Measurements from ENCODE around the gene EFL1. TPM values are rescaled to one million over a fixed set of nuclear protein-coding genes. Genes with fewer than 3 reads are reported as not detected.

The EFL1 gene
- total RNA-seq, 5 donors from 2014 or later (not counting 1 experiment from before 2014, with no cell fraction given) = 16.5 to 22.0 (median 20.1) TPM

DNA sequence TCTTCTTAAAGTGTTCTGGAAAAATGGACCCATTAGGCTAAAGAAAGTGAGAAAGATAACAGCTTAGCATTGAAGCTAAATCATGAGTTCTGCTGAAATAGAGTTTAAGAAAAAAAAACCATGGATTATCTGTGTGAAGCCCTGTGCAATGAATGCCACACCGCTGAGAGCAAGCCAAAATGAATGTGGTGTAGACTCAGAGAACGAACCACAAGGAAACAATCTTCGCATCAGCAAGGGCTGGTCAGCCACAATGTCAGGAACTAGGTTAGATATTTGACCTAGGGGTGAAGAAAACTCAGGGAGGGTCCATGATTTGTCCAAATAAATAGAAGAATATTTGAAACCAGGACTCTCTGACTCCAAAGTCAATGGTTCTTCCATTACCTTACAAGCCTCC lies 125.3 kb downstream of the EFL1 start:
- Histone ChIP-seq H3K4me3 (ENCODE audit: control insufficient read depth in 1 of 2, extremely low read depth in 1 of 2, low read length in 1 of 2) (no peak overlapping the region), H3K36me3 (ENCODE audit: control insufficient read depth in 2 of 2, extremely low read depth in 1 of 2, insufficient read depth in 1 of 2, low read length in 1 of 2) (peaks cover 13 to 31% of the 10 kb centered on the region in 2 donors), H3K9me3 (no peaks in the 10 kb centered on the region), H3K27ac (ENCODE audit: low read length) (no peak overlapping the region), H3K4me1 (ENCODE audit: control insufficient read depth in 1 of 2, extremely low read depth in 1 of 2, insufficient read depth in 2 of 2, low read length in 2 of 2) (no peaks in the 10 kb centered on the region), H3K27me3 (replicated peaks in 1 of 2; ENCODE audit: control insufficient read depth in 2 of 2, extremely low read depth in 1 of 2, insufficient read depth in 2 of 2, low read length in 1 of 2) (no peaks in the 10 kb centered on the region)
- H3K36me3 Mint-ChIP-seq = peaks cover 55% of the 10 kb centered on the region
- no peak overlapping the region for H3K4me3 Mint-ChIP-seq
- H3K27me3 Mint-ChIP-seq = no peaks in the 10 kb centered on the region
- no peaks in the 10 kb centered on the region for H3K9me3 Mint-ChIP-seq
- 100% methylated on average over 1 of the region's 3 CpGs for WGBS (ENCODE audit: insufficient coverage)
- ChIA-PET POLR2A (no interaction called here), CTCF (interaction anchor here in 1 of 2 donors (0.5 kb wide), 1 partner anchor 13 kb away, joined by 3 read pairs; no protein-coding TSS in a partner anchor)
- ATAC-seq (replicated peaks in 1 of 4) (no peak), DNase-seq (no peak)
- H3K4me1 Mint-ChIP-seq = peaks cover 7 to 15% (median 9%) of the 10 kb centered on the region in 3 donors
- no peak overlapping the region for H3K27ac Mint-ChIP-seq

DNA sequence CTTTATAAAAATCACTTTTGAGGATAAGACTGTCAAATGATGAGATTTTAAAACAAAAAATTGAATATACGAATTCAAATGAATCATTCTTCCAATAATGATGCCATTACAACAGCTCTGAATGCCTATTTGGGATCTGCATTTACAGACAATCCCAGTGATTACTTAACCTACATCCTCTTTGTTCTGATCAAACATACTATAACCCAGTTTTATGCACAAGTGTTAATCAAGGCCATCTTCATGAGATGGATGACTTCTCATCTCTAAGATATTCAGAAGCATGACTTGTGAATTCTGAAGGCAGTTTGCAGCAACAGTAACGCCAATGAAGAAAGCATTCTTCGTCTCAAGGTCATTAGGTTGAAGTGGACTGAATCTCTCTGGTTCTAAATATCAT lies 126.4 kb downstream of the EFL1 start:
- no peaks in the 10 kb centered on the region for H3K27me3 Mint-ChIP-seq
- H3K36me3 ChIP-seq (ENCODE audit: control insufficient read depth in 2 of 2, extremely low read depth in 1 of 2, insufficient read depth in 1 of 2, low read length in 1 of 2) = peaks cover 13 to 27% of the 10 kb centered on the region in 2 donors
- CTCF ChIA-PET = interaction anchor here in 1 of 2 donors (0.6 kb wide), 1 partner anchor 8 kb away, joined by 3 read pairs; no protein-coding TSS in a partner anchor
- no peak overlapping the region for H3K4me3 Mint-ChIP-seq
- no peak overlapping the region for H3K27ac Mint-ChIP-seq
- ATAC-seq (replicated peaks in 1 of 4) (no peak), DNase-seq (no peak)
- H3K27ac ChIP-seq (ENCODE audit: low read length) = no peak overlapping the region
- no peaks in the 10 kb centered on the region for H3K4me1 ChIP-seq (ENCODE audit: control insufficient read depth in 1 of 2, extremely low read depth in 1 of 2, insufficient read depth in 2 of 2, low read length in 2 of 2)
- POLR2A ChIA-PET = no interaction called here
- H3K9me3 ChIP-seq = no peaks in the 10 kb centered on the region
- no peaks in the 10 kb centered on the region for H3K27me3 ChIP-seq (replicated peaks in 1 of 2; ENCODE audit: control insufficient read depth in 2 of 2, extremely low read depth in 1 of 2, insufficient read depth in 2 of 2, low read length in 1 of 2)
- no CpG with 5 or more reads among the region's 3 CpGs for WGBS (ENCODE audit: insufficient coverage)
- H3K4me1 Mint-ChIP-seq = peaks cover 7 to 15% (median 9%) of the 10 kb centered on the region in 3 donors
- peaks cover 59% of the 10 kb centered on the region for H3K36me3 Mint-ChIP-seq
- no peak overlapping the region for H3K4me3 ChIP-seq (ENCODE audit: control insufficient read depth in 1 of 2, extremely low read depth in 1 of 2, low read length in 1 of 2)
- H3K9me3 Mint-ChIP-seq = no peaks in the 10 kb centered on the region

DNA sequence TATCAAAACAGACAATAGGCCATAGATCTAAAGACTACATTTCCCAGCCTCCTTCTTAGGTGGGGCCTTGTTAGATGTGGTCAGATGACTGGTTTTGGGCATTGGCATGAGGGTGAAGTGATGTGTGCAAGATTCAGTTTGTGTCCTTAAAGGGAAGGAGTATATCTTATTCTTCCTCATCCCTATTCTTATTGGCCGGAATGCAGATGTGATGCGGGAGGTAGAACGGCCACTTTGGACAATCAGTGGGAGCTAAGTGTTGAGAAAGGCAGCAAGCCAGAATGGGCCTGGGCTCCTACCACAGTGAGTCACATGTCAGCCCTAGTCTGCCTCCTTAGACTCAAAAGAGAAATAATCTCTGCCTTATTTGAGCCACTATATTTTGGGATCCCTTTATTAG lies 126.9 kb downstream of the EFL1 start:
- ChIA-PET CTCF (no interaction called here), POLR2A (no interaction called here)
- WGBS (ENCODE audit: insufficient coverage) = no CpG with 5 or more reads among the region's 3 CpGs
- peaks cover 59% of the 10 kb centered on the region for H3K36me3 Mint-ChIP-seq
- Histone ChIP-seq H3K9me3 (no peaks in the 10 kb centered on the region), H3K4me1 (ENCODE audit: control insufficient read depth in 1 of 2, extremely low read depth in 1 of 2, insufficient read depth in 2 of 2, low read length in 2 of 2) (no peaks in the 10 kb centered on the region), H3K36me3 (ENCODE audit: control insufficient read depth in 2 of 2, extremely low read depth in 1 of 2, insufficient read depth in 1 of 2, low read length in 1 of 2) (peaks cover 13 to 27% of the 10 kb centered on the region in 2 donors), H3K4me3 (ENCODE audit: control insufficient read depth in 1 of 2, extremely low read depth in 1 of 2, low read length in 1 of 2) (no peak overlapping the region), H3K27me3 (replicated peaks in 1 of 2; ENCODE audit: control insufficient read depth in 2 of 2, extremely low read depth in 1 of 2, insufficient read depth in 2 of 2, low read length in 1 of 2) (no peaks in the 10 kb centered on the region), H3K27ac (ENCODE audit: low read length) (no peak overlapping the region)
- H3K9me3 Mint-ChIP-seq = no peaks in the 10 kb centered on the region
- no peak for DNase-seq
- no peaks in the 10 kb centered on the region for H3K27me3 Mint-ChIP-seq
- no peak overlapping the region for H3K27ac Mint-ChIP-seq
- peaks cover 6 to 12% (median 7%) of the 10 kb centered on the region in 3 donors for H3K4me1 Mint-ChIP-seq
- H3K4me3 Mint-ChIP-seq = no peak overlapping the region
- ATAC-seq (replicated peaks in 1 of 4) = no peak

DNA sequence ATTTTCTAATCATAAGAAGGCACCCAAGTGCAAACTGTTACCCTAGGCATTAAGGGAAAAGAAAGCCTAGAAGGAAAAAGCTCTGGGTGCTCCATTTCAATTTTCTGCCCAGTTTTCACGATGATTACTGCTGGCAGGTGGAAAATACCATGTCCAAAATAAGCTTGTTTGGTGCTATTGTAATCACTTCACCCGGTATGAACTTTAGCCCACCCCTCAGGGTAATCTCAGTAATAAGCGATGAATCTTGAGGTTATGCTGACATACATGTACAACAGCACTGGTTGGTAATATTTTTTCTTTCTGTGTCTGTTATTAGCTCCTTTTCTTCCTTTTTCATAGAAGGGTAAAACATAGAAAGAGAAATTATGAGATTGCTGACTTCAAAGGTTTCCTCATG lies 128.1 kb downstream of the EFL1 start:
- CTCF ChIA-PET = interaction anchor here (0.6 to 0.7 kb wide), 3 partner anchors 13 to 165 kb away, joined by 3 read pairs; no protein-coding TSS in a partner anchor
- peaks cover 19 to 36% of the 10 kb centered on the region in 2 donors for H3K36me3 ChIP-seq (ENCODE audit: control insufficient read depth in 2 of 2, extremely low read depth in 1 of 2, insufficient read depth in 1 of 2, low read length in 1 of 2)
- WGBS (ENCODE audit: insufficient coverage) = 100% methylated on average over 1 of the region's 3 CpGs

DNA sequence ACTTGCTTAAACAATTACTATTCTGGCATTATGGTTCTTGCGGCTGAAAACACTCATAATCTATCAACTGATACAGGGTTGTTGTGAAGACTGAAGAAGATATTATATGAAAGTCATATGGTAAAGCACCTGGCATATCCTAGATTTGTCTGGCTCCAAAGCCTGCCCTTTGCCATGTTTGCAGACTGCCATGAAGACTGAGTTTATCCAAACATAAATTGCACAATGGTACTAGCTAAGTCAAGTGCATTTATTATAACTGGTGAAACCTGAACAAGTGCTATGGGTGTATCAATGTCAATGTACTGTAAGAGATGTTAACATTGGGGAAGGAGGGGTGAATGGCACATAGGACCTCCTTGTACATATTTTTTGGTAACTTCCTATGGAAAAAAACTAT lies 129.3 kb downstream of the EFL1 start:
- Mint-ChIP-seq H3K27ac (no peak overlapping the region), H3K4me1 (peaks cover 0 to 4% (median 0%) of the 10 kb centered on the region in 3 donors), H3K27me3 (no peaks in the 10 kb centered on the region), H3K36me3 (peaks cover 71% of the 10 kb centered on the region), H3K4me3 (no peak overlapping the region), H3K9me3 (no peaks in the 10 kb centered on the region)
- CTCF ChIA-PET = no interaction called here
- H3K36me3 ChIP-seq (ENCODE audit: control insufficient read depth in 2 of 2, extremely low read depth in 1 of 2, insufficient read depth in 1 of 2, low read length in 1 of 2) = peaks cover 19 to 32% of the 10 kb centered on the region in 2 donors
- no peaks in the 10 kb centered on the region for H3K27me3 ChIP-seq (replicated peaks in 1 of 2; ENCODE audit: control insufficient read depth in 2 of 2, extremely low read depth in 1 of 2, insufficient read depth in 2 of 2, low read length in 1 of 2)
- H3K4me1 ChIP-seq (ENCODE audit: control insufficient read depth in 1 of 2, extremely low read depth in 1 of 2, insufficient read depth in 2 of 2, low read length in 2 of 2) = no peaks in the 10 kb centered on the region
- H3K9me3 ChIP-seq = no peaks in the 10 kb centered on the region
- WGBS (ENCODE audit: insufficient coverage) = no CpG with 5 or more reads among the region's 1 CpG
- POLR2A ChIA-PET = no interaction called here
- no peak overlapping the region for H3K27ac ChIP-seq (ENCODE audit: low read length)
- DNase-seq (no peak), ATAC-seq (replicated peaks in 1 of 4) (no peak)
- H3K4me3 ChIP-seq (ENCODE audit: control insufficient read depth in 1 of 2, extremely low read depth in 1 of 2, low read length in 1 of 2) = no peak overlapping the region

More for the DNA sequence above, 128.1 kb downstream of the EFL1 start:
- ATAC-seq (replicated peaks in 1 of 4) (no peak), DNase-seq (no peak)
- Histone ChIP-seq H3K4me1 (ENCODE audit: control insufficient read depth in 1 of 2, extremely low read depth in 1 of 2, insufficient read depth in 2 of 2, low read length in 2 of 2) (no peaks in the 10 kb centered on the region), H3K27me3 (replicated peaks in 1 of 2; ENCODE audit: control insufficient read depth in 2 of 2, extremely low read depth in 1 of 2, insufficient read depth in 2 of 2, low read length in 1 of 2) (no peaks in the 10 kb centered on the region), H3K9me3 (no peaks in the 10 kb centered on the region), H3K4me3 (ENCODE audit: control insufficient read depth in 1 of 2, extremely low read depth in 1 of 2, low read length in 1 of 2) (no peak overlapping the region), H3K27ac (ENCODE audit: low read length) (no peak overlapping the region)
- POLR2A ChIA-PET = no interaction called here
- no peak overlapping the region for H3K27ac Mint-ChIP-seq
- peaks cover 68% of the 10 kb centered on the region for H3K36me3 Mint-ChIP-seq
- no peaks in the 10 kb centered on the region for H3K4me1 Mint-ChIP-seq
- H3K27me3 Mint-ChIP-seq = no peaks in the 10 kb centered on the region
- H3K4me3 Mint-ChIP-seq = no peak overlapping the region
- no peaks in the 10 kb centered on the region for H3K9me3 Mint-ChIP-seq

DNA sequence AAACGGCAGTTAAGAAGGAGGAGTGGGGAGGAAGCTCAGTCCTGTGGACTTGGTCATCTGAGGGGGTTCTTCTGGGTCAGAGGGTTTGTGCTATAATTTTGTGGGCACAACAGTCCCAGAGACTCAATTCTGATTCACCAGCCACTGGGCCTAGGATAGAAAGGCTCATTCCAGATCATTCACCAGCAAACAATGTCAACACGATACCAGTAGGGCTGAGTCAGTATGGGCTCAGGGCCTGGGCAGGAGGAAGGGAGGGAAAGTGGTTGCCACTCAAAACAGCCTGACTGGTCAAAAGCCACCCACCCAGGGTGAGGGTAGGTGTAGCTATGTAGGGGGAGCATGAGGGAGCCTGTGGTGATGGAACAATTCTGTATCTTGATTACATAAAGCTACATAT lies 129.8 kb downstream of the EFL1 start:
- H3K9me3 Mint-ChIP-seq = no peaks in the 10 kb centered on the region
- DNase-seq = no peak
- ATAC-seq (replicated peaks in 1 of 4) = no peak
- no peak overlapping the region for H3K27ac Mint-ChIP-seq
- no peaks in the 10 kb centered on the region for H3K4me1 ChIP-seq (ENCODE audit: control insufficient read depth in 1 of 2, extremely low read depth in 1 of 2, insufficient read depth in 2 of 2, low read length in 2 of 2)
- H3K4me1 Mint-ChIP-seq = peaks cover 0 to 4% (median 0%) of the 10 kb centered on the region in 3 donors
- POLR2A ChIA-PET = no interaction called here
- no peak overlapping the region for H3K27ac ChIP-seq (ENCODE audit: low read length)
- H3K9me3 ChIP-seq = no peaks in the 10 kb centered on the region
- H3K27me3 Mint-ChIP-seq = no peaks in the 10 kb centered on the region
- 100% methylated on average over 1 of the region's 2 CpGs for WGBS (ENCODE audit: insufficient coverage)
- peaks cover 68% of the 10 kb centered on the region for H3K36me3 Mint-ChIP-seq
- no peak overlapping the region for H3K4me3 ChIP-seq (ENCODE audit: control insufficient read depth in 1 of 2, extremely low read depth in 1 of 2, low read length in 1 of 2)
- CTCF ChIA-PET = no interaction called here
- no peak overlapping the region for H3K4me3 Mint-ChIP-seq
- H3K36me3 ChIP-seq (ENCODE audit: control insufficient read depth in 2 of 2, extremely low read depth in 1 of 2, insufficient read depth in 1 of 2, low read length in 1 of 2) = peaks cover 19 to 27% of the 10 kb centered on the region in 2 donors
- no peaks in the 10 kb centered on the region for H3K27me3 ChIP-seq (replicated peaks in 1 of 2; ENCODE audit: control insufficient read depth in 2 of 2, extremely low read depth in 1 of 2, insufficient read depth in 2 of 2, low read length in 1 of 2)

DNA sequence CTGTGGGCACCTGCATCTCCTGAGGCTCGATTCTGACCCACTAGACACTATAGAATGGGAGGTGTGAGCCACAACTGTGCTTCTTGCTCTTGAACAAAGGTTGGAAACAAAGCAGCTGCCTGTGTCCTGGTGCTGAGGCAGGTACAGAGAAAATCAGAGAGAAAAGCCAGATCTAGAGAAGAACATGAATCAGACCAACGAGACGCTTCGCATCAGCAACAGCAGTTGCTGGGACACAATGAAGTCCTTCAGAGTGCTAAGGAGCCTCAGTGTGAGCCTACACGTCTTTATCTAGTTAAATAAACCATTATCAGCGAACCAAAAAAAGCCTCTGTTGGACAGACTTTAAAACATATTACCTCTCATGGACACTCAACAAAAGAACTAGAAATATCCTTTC lies 130.4 kb downstream of the EFL1 start:
- H3K4me1 ChIP-seq (ENCODE audit: control insufficient read depth in 1 of 2, extremely low read depth in 1 of 2, insufficient read depth in 2 of 2, low read length in 2 of 2) = no peaks in the 10 kb centered on the region
- WGBS (ENCODE audit: insufficient coverage) = 95% methylated on average over 5 of the region's 6 CpGs
- no peak for DNase-seq
- Mint-ChIP-seq H3K27ac (peak overlapping the region in 1 of 2 donors; percentile 24), H3K9me3 (no peaks in the 10 kb centered on the region), H3K4me1 (peaks cover 0 to 4% (median 0%) of the 10 kb centered on the region in 3 donors), H3K4me3 (no peak overlapping the region), H3K27me3 (no peaks in the 10 kb centered on the region), H3K36me3 (peaks cover 62% of the 10 kb centered on the region)
- ATAC-seq (replicated peaks in 1 of 4) = no peak
- no peak overlapping the region for H3K27ac ChIP-seq (ENCODE audit: low read length)
- ChIA-PET CTCF (no interaction called here), POLR2A (no interaction called here)
- peaks cover 19 to 20% of the 10 kb centered on the region in 2 donors for H3K36me3 ChIP-seq (ENCODE audit: control insufficient read depth in 2 of 2, extremely low read depth in 1 of 2, insufficient read depth in 1 of 2, low read length in 1 of 2)
- H3K27me3 ChIP-seq (replicated peaks in 1 of 2; ENCODE audit: control insufficient read depth in 2 of 2, extremely low read depth in 1 of 2, insufficient read depth in 2 of 2, low read length in 1 of 2) = no peaks in the 10 kb centered on the region
- no peaks in the 10 kb centered on the region for H3K9me3 ChIP-seq
- H3K4me3 ChIP-seq (ENCODE audit: control insufficient read depth in 1 of 2, extremely low read depth in 1 of 2, low read length in 1 of 2) = no peak overlapping the region
